Measurements from ENCODE around the gene IFI27L1.
A peak's percentile ranks its signal among the peaks of the same experiment; 100 is the strongest.

IFI27L1 gene

GRCh38 chr14:94115631-94116030, 34.5 kb downstream of the IFI27L1 start:
- DNase-seq: no peak

DNA sequence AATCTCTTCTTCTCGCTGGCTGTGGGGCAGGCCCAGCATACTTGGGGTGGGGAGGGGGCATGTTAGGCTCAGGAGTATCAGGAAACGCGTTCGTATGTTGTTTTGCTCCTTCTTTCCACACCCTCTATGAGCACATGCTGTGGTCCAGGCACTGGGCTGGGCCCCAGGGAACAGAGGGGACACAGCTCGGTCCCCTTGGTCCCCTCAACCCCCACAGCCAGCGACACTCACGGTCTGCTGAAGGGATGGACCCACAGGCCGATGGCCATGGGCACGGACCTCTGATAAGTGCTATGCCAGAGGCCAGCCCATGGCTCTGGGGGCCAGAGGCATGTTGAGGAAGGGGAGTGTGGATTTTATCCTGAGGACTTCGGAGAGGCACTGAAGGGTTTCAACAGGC, 35.6 kb downstream of the IFI27L1 start:
- DNase-seq: no peak

GRCh38 chr14:94117856-94118255, 36.7 kb downstream of the IFI27L1 start:
- no peak for DNase-seq

- DNase-seq: no peak
Observed at GRCh38 chr14:94119071-94119470, 38.0 kb downstream of the IFI27L1 start.

DNA sequence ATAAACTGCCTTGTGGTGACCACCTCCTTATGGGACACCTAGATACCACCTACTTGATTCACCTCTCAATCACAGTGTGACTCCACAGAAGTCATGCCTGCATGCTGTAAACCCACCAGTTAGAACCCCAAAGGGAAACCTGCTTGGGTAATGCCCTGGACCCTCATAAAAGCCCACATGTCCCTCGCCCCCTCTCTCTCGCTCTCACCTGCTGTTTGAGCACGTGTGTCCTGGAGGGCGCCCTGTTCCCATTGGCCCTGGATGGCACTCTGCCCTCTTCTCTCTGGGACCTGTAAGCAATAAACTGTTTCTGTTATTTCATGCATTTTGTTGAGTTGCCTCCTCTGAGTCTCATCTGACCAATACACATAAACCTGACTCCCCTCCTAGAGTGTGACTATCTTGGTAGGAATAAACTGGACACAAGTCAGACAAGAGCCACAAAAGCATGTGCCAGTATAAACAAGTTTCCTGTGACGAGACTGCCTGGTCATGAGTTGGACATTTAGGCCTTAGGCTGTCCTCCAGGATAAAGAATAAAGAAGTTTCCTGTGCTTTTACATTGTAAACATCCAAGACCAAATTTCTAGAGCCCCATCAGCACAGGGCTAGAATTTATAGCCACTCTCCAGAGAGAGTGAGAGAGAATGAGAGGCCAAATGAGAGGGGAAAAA, 39.7 kb downstream of the IFI27L1 start:
- DNase-seq: no peak

DNA sequence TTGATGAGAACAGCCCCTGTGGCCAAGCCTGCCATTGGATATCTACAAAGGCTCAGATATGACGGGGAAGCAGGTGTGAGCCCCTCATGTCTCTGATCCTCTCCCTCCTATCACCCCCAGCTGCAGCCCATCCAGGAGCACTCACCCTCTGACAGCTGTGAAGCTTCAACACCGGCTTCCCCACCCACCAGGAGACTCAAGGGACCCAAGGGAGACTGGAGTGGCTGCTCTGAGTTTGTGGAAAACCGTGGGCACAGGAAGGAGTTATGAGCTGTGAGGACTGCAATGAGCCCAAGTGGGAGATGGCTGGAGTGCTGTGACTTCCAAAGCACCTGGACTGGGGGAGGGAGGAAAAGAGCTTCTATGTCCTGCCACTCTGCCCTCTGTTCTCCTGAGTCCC, 40.4 kb downstream of the IFI27L1 start:
- DNase-seq: no peak

GRCh38 chr14:94122438-94122837, 41.3 kb downstream of the IFI27L1 start:
- no peak for DNase-seq

DNA sequence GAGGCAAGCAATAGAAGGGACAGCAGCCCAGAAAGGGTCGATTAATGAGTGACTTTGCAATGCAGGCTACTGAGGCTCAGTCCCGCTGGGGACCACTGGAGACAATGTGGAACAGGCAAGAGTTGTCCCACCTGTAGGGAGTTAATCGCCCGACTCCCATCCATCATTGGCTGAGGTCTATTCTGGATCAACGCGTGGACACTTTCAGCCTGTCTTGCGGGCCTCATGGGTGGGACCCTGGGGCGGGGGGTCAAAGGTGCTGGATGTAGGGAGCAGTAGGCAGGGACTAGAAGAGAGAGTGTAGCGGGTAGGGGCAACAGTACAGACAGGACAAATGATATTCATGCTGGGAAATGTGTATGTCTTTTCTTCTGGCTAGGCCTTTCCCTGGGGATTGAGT, 42.2 kb downstream of the IFI27L1 start:
- no peak for DNase-seq

DNA sequence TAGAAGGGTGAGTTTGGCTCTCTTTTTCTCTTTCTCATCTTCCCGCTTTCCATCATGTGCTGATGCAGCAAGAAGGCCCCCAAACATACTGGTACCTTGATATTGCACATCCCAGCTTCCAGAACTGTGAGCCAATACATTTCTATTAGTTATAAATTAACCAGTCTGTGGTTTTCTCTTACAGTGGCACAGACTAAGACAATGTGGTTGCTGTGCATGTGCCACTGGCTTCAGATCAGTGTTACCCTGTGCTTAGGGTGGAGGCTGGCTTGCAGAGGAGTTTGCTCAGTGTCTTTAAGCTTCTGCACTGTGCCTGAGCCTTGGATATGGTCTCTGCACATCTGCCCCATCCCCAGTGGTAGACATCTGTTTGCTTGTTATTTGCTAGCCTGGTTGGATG, 42.8 kb downstream of the IFI27L1 start:
- no peak for DNase-seq

GRCh38 chr14:94124582-94125377, 43.7 kb downstream of the IFI27L1 start:
- no peak for DNase-seq

GRCh38 chr14:94125659-94126418, 44.7 kb downstream of the IFI27L1 start:
- no peak for DNase-seq

- no peak for DNase-seq
Observed at GRCh38 chr14:94126419-94126677, 45.2 kb downstream of the IFI27L1 start.

GRCh38 chr14:94126800-94127199, 45.7 kb downstream of the IFI27L1 start:
- no peak for DNase-seq

GRCh38 chr14:94127330-94127729, 46.2 kb downstream of the IFI27L1 start:
- no peak for DNase-seq

GRCh38 chr14:94128216-94128839, 47.2 kb downstream of the IFI27L1 start:
- no peak for DNase-seq

- DNase-seq: peak; percentile 85
Observed at GRCh38 chr14:94129111-94129757, 48.1 kb downstream of the IFI27L1 start, which contains the start of gene IFI27L2. TSS of gene IFI27L2 (minus strand) at chr14:94129604. CDS start at chr14:94129564, 40 bp downstream.

DNA sequence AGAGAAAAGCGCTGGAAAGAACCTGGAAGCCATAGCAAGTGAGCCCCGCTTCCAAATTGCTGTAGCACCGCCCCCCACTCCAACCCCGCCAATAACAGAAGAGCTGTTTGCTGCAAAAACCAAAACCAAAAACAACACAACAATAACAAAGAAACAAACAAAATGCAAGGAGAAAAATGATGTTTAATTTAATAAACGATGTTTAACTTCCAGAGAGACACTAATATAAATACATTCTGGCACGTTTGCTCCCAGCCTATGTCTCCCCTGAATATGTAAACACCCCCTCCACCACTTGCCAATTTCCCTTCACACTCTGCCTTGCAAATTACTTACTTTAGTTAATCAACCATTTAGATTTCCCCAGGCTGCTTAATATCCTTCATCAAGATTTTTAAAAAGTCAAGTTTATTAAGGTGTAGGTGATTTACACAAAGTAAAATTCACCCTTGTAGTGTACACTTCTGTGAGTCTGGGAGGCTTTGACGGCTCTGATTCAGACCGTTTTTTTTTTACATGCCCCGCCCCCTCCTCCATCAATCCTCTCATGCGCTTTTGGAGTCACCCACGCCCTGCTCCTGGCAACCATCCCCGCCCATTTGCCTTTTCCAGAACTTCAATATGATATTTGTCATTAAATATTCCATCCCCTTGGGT, 48.8 kb downstream of the IFI27L1 start:
- DNase-seq: peak; percentile 67

DNA sequence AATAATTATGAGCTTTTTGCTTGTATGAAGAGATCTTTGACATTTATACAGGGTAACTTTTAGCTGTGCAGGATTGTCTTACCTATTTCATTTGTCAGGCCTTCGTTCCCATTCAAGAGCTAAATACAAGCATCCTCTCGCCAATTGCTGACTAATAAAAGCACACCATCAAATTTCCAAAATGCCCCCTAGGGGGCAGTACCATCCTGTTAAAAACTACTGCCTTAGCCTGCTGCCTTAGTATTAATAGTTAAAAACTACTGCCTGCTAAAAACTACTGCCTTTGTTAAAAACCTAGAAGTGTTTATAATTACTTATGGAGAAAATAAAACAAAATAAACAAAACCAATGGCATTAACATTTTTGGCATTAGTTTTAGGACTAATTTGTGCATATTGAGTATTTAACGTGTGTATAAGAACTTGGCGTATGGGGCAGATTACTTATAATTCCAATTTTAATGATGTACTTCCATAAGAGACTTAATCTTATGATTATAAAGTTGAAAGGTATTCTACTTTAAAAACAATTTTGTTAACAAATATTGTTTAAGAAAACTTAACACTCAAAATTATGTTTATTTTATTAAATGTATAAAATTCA, 51.3 kb downstream of the IFI27L1 start:
- peak; percentile 77 for DNase-seq

GRCh38 chr14:94135476-94135875, 54.4 kb downstream of the IFI27L1 start:
- DNase-seq: no peak

DNA sequence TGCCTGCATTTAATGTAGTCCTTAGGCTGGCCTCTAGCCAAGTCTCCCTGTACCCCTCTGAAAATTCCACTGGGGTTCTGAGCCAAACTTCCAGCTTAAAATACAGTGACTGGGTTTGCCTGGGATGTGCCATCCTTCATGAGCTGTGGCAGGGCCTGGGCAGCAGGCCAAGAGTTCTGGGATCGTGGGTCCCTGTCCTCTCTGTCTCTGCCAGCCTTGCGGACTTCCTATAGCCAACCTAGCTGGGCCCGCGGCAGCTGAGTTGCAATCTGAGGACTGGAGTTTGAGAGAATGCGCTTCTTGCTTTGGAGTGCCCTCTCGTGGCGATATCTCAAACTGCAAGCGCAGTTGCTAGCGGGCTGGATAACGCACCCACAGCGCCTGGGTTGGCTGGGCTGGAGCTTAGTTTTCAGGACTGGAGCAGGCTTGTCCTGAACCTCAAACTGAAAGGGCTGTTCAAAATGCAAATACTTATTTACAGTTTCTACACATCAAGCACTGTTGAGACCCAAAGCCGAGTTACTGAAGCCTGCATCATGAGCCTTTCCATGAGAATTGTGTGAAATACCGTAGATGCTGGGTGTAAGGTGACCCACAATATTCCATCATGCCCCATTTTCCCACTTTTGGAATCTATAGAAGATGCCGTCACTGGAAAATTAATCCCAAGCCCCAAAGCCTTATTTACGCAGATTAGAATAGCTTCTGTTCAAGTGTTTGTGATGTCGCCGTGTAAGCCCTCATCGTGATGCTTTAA, 55.6 kb downstream of the IFI27L1 start:
- peak; percentile 88 for DNase-seq

DNA sequence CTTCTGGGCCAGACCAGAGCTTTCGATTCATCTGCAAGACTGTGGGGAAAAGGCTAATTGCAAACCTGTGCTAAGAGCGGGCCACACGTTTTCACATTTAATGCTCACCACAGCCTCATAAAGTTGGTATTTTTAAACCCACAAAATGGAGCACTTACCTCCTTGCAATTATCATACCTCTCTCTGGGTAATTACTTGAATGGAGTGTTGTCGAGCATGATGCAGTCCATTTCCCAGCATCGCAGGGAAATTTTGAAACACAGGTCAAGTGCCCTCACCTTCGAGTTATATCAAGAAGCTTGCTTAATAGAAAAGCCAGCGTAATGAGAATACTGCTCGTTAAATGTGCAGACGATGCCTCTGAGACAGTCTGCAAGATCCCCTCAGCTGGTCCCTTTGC, 57.1 kb downstream of the IFI27L1 start:
- no peak for DNase-seq

All from CD4-positive, alpha-beta T cell treated with Interleukin-17A for 4 hours (primary cell).